B cell (primary cell): ENCODE results near the gene DHX15.

Experiments
- CTCF ChIP-seq: fragments of 200-600 bp; IDR thresholded peaks from one replicate; pipeline ENCODE4 v1.8.0; 2022; ENCODE audit warnings: antibody characterized with exemption, mild to moderate bottlenecking
- EZH2 ChIP-seq: IDR thresholded peaks from 2 replicates; pipeline ENCODE4 v1.6.1; 2012; ENCODE audit warnings: borderline replicate concordance, low read depth, mild to moderate bottlenecking, moderate library complexity, low read length; ENCODE audit not compliant: insufficient read depth, poor library complexity, severe bottlenecking

- TF ChIP-seq CTCF (no peak), EZH2 (no peak)
Measured at GRCh38 chr4:24601121-24601520, 16.8 kb upstream of the DHX15 start.
